Thyroid gland (tissue), 4 donors: ENCODE results near the gene SHROOM3. TPM values are rescaled to one million over a fixed set of nuclear protein-coding genes. Genes with fewer than 3 reads are reported as not detected.

Experiments
- DNase-seq, 2 donors: peaks; one replicate each; pipeline ENCODE4 v3.0.0-alpha.2; 2019
- H3K27ac ChIP-seq, 3 donors: fragments of 200-600 bp; sonication (generic); 1 replicate in 2 of 3; 2 replicates in 1 of 3; pipeline ENCODE4 v1.5.1; 2016 to 2019; ENCODE audit warnings: mild to moderate bottlenecking in 1 of 3, moderate library complexity in 1 of 3
- H3K27me3 ChIP-seq: fragments of 200-600 bp; sonication (generic); one replicate; pipeline ENCODE4 v1.5.1; 2019
- H3K36me3 ChIP-seq, 2 donors: fragments of 200-600 bp; sonication (generic); one replicate each; pipeline ENCODE4 v1.5.1; 2016 to 2019
- H3K4me1 ChIP-seq, 2 donors: fragments of 200-600 bp; sonication (generic); one replicate each; pipeline ENCODE4 v1.5.1; 2017 to 2019
- H3K4me3 ChIP-seq, 3 donors: fragments of 200-600 bp; sonication (generic); replicated peaks in 1 of 3; 1 replicate in 2 of 3; 2 replicates in 1 of 3; pipeline ENCODE4 v1.5.1; 2016; ENCODE audit warnings: mild to moderate bottlenecking in 1 of 3
- H3K9me3 ChIP-seq: fragments of 200-600 bp; sonication (generic); one replicate; pipeline ENCODE4 v1.5.1; 2017
- CTCF ChIP-seq, 6 experiments: fragments of 200-600 bp in 3 of 6; fragments of 450-650 bp in 3 of 6; sonication (generic) in 3 of 6; IDR thresholded peaks; one replicate each; pipeline ENCODE4 v1.5.1; 2016 to 2019; ENCODE audit warnings: antibody characterized with exemption in 6 of 6, mild to moderate bottlenecking in 2 of 6, inconsistent platforms in 1 of 6, moderate library complexity in 1 of 6
- POLR2A ChIP-seq, 2 donors: fragments of 450-650 bp; IDR thresholded peaks; one replicate each; pipeline ENCODE4 v1.6.1; 2017; ENCODE audit warnings: antibody characterized with exemption in 2 of 2, mild to moderate bottlenecking in 2 of 2, moderate library complexity in 1 of 2
- WGBS, 2 donors: methylation state at CpG; one replicate each; pipeline ENCODE4 v1.1.5; 2017; 5-methylcytosine and 5-hydroxymethylcytosine counted together
- intact Hi-C: fragments of 100-400 bp; cut with DNase I; formaldehyde crosslinking; loops from one replicate; pipeline ENCODE4 v1.15.1; 2023
- total RNA-seq, 4 donors: library from RNA; depleted of rRNA; stranded (reverse); fragments of >200 nt; gene quantifications; one replicate each; pipeline ENCODE4 v1.2.3, GENCODE V29; 2016

SHROOM3 gene
- total RNA-seq, 4 donors from 2014 or later: 41.7 to 77.8 (median 62.0) TPM

GRCh38 chr4:76484654-76485053 is 49.6 kb downstream of the SHROOM3 start:
- no peak for TF ChIP-seq CTCF (IDR thresholded peaks at IDR 0.05)
- TF ChIP-seq POLR2A (IDR thresholded peaks at IDR 0.05): no peak
- no peaks in the 10 kb centered on the region for H3K27me3 ChIP-seq
- no peaks in the 10 kb centered on the region for H3K9me3 ChIP-seq
- no peaks in the 10 kb centered on the region for H3K4me1 ChIP-seq
- H3K4me3 ChIP-seq: no peak overlapping the region
- H3K36me3 ChIP-seq: no peaks in the 10 kb centered on the region
- peak in 1 of 2 donors; percentile 27 for DNase-seq
- WGBS, 2 donors: 62 to 80% methylated on average over 3 of the region's 3 CpGs
- H3K27ac ChIP-seq: no peak overlapping the region
- intact Hi-C loops: no loop called here

DNA sequence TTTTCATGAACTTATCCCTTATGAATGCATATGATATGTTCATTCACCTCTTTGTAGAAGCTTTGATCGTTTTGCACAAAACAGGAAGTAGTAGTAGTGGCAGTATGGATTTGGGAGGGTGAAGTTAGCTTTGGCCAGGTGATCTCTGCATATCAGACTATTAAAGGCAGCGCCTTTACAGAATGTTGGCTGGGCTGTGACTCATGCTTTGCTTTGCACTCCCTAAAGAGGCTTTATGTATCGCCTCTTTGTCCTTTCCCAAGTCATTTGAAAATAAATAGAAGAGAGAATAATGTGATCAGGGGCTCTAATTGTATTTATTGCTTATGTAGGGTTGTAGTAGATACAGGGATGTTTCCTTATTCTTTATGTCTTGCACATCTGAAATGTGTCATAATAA is 50.4 kb downstream of the SHROOM3 start:
- 48 to 67% methylated on average over 3 of the region's 3 CpGs for WGBS, 2 donors
- no peak overlapping the region for H3K27ac ChIP-seq
- no peaks in the 10 kb centered on the region for H3K27me3 ChIP-seq
- no peaks in the 10 kb centered on the region for H3K36me3 ChIP-seq
- no peak for TF ChIP-seq POLR2A (IDR thresholded peaks at IDR 0.05)
- TF ChIP-seq CTCF (IDR thresholded peaks at IDR 0.05): no peak
- no peaks in the 10 kb centered on the region for H3K9me3 ChIP-seq
- no peak for DNase-seq
- intact Hi-C loops: no loop called here
- H3K4me1 ChIP-seq: no peaks in the 10 kb centered on the region
- H3K4me3 ChIP-seq: no peak overlapping the region

- no peak overlapping the region for H3K27ac ChIP-seq
- no peak for DNase-seq
- TF ChIP-seq CTCF (IDR thresholded peaks at IDR 0.05): no peak
- TF ChIP-seq POLR2A (IDR thresholded peaks at IDR 0.05): no peak
- intact Hi-C loops: no loop called here
- no peak overlapping the region for H3K4me3 ChIP-seq
- no peaks in the 10 kb centered on the region for H3K9me3 ChIP-seq
- H3K36me3 ChIP-seq: no peaks in the 10 kb centered on the region
- no peaks in the 10 kb centered on the region for H3K27me3 ChIP-seq
- no peaks in the 10 kb centered on the region for H3K4me1 ChIP-seq
- WGBS, 2 donors: 90 to 95% methylated on average over 3 of the region's 3 CpGs
Observed at GRCh38 chr4:76486588-76487276, 51.7 kb downstream of the SHROOM3 start.

- TF ChIP-seq CTCF (IDR thresholded peaks at IDR 0.05): no peak
- no peak for TF ChIP-seq POLR2A (IDR thresholded peaks at IDR 0.05)
- H3K9me3 ChIP-seq: no peaks in the 10 kb centered on the region
- no peaks in the 10 kb centered on the region for H3K36me3 ChIP-seq
- no peaks in the 10 kb centered on the region for H3K4me1 ChIP-seq
- no peak overlapping the region for H3K27ac ChIP-seq
- intact Hi-C loops: no loop called here
- H3K27me3 ChIP-seq: no peaks in the 10 kb centered on the region
- H3K4me3 ChIP-seq: no peak overlapping the region
- WGBS, 2 donors: 92 to 93% methylated on average over 1 of the region's 1 CpG
- DNase-seq: no peak
Observed at GRCh38 chr4:76487621-76488020, 52.6 kb downstream of the SHROOM3 start.

DNA sequence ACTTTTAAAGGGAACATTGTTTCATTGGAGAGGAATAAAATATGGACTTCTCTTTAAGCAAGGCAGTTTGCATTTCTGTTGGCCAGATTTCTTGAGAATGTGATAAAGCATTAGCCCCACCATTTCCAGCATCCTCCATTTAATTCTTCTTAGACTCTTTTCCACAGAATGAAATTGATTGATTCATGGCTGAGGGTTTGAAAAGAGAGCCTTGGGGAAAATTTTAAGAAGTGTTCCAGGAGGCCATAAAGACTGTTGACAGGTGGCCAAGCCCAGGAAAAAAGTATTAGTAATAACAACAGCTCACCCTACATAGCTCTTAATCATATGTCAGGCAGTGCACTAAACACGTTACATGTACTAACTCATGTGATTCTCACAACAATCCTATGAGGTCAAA is 53.4 kb downstream of the SHROOM3 start:
- no peak for DNase-seq
- no peak overlapping the region for H3K4me3 ChIP-seq
- H3K27me3 ChIP-seq: no peaks in the 10 kb centered on the region
- H3K27ac ChIP-seq: no peak overlapping the region
- H3K36me3 ChIP-seq: no peaks in the 10 kb centered on the region
- no peaks in the 10 kb centered on the region for H3K4me1 ChIP-seq
- intact Hi-C loops: no loop called here
- TF ChIP-seq CTCF (IDR thresholded peaks at IDR 0.05) (no peak), POLR2A (IDR thresholded peaks at IDR 0.05) (no peak)
- no peaks in the 10 kb centered on the region for H3K9me3 ChIP-seq
- 96 to 97% methylated on average over 1 of the region's 1 CpG for WGBS, 2 donors
